ENCODE measurements around the gene SELENOT. TPM values are rescaled to one million over a fixed set of nuclear protein-coding genes. Genes with fewer than 3 reads are reported as not detected.

SELENOT gene, protein sequence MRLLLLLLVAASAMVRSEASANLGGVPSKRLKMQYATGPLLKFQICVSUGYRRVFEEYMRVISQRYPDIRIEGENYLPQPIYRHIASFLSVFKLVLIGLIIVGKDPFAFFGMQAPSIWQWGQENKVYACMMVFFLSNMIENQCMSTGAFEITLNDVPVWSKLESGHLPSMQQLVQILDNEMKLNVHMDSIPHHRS
- total RNA-seq (100 to 1,000 TPM in 1 of 5 experiments, 10 to 100 TPM in 4; 51.3 to 104 (median 78.1) TPM), polyA plus RNA-seq (100 to 1,000 TPM; 174 to 179 TPM), total RNA-seq (43.6 reads per million, percentile 68 among the genes with 10 or more reads in this experiment)

DNA sequence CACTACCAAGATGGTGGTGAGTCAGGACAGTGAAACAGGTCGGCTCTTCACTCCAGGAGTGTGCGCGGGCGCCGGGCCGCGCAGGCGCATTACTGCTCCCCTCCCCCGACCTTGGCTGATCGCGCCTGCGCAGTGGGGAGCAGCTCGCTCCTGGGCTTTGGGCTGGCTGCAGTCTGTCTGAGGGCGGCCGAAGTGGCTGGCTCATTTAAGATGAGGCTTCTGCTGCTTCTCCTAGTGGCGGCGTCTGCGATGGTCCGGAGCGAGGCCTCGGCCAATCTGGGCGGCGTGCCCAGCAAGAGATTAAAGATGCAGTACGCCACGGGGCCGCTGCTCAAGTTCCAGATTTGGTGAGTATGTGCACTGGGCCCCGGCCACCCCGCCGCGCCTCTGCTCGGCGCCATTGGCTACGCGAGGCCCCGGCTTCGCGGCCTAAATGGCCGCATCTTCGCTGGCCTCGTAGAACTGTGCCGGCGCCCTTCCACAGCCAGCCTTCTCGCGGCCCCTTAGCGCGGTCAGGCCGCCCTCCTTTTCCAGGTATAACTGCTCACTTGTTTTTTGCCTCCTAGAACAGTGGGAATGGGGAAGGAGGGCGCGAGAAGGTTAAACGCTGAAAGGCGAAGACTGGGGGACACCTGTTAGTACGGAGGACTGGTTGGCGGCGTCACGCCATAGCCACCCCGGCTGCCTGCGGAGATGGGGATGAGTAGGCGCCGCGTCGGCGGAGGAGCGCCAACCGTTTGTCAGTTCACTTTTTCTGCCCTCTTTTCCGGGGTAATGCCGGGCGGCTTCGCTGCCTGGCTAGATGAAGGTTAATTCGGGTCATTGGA lies at the start of gene SELENOT:
SELENOT (plus strand) TSS at position 169 of the 827 bp plus-strand sequence; CDS start at position 211, 42 bp downstream.
- Mint-ChIP-seq H3K4me1 (peaks cover 43 to 78% (median 70%) of the 10 kb centered on the region in 7 donors), H3K9me3 (peaks cover 0 to 6% (median 0%) of the 10 kb centered on the region in 11 donors), H3K27ac (peak within 1 kb of the TSS; percentile 97 to 100 (median 99)), H3K36me3 (peaks cover 11 to 35% (median 21%) of the 10 kb centered on the region in 5 donors), H3K4me3 (peak within 1 kb of the TSS; percentile 93 to 100 (median 98)), H3K27me3 (no peaks in the 10 kb centered on the region)
- Histone ChIP-seq H3K4me3 (ENCODE audit: low read length) (peak within 1 kb of the TSS; percentile 76), H3K36me3 (ENCODE audit: control insufficient read depth in 2 of 3, insufficient read depth in 3 of 3, low read length in 3 of 3) (no peaks in the 10 kb centered on the region), H3K9me3 (ENCODE audit: control insufficient read depth in 2 of 3, low read length in 3 of 3) (no peaks in the 10 kb centered on the region), H3K4me1 (ENCODE audit: control insufficient read depth in 2 of 2, insufficient read depth in 2 of 2, low read length in 2 of 2) (peaks cover 27 to 41% of the 10 kb centered on the region in 2 donors), H3K27me3 (ENCODE audit: control insufficient read depth in 2 of 2, insufficient read depth in 2 of 2, low read length in 2 of 2) (no peaks in the 10 kb centered on the region), H3K27ac (ENCODE audit: low read depth, low read length) (peak within 1 kb of the TSS; percentile 90)
- POLR2A ChIA-PET = interaction anchor here (0.6 to 3.1 kb wide), 23 partner anchors 8 to 851 kb away, joined by 3 to 53 read pairs (median 4); partner anchors contain the start of genes COMMD2, EIF2A, ERICH6 and SERP1
- DNase-seq = peak; percentile 91 to 97 (median 96)
- CTCF ChIA-PET = no interaction called here
- ATAC-seq = peak; percentile 89
- intact Hi-C loops (cut with micrococcal nuclease) = loop anchor here (1.0 to 5.0 kb wide), 15 partner anchors 12 to 1665 kb away; partner anchors contain the start of genes EIF2A (in 2 of the 2), ERICH6 (in 2 of the 2), GPR171 (in 2 of the 2) and SERP1 (in 2 of the 2)

DNA sequence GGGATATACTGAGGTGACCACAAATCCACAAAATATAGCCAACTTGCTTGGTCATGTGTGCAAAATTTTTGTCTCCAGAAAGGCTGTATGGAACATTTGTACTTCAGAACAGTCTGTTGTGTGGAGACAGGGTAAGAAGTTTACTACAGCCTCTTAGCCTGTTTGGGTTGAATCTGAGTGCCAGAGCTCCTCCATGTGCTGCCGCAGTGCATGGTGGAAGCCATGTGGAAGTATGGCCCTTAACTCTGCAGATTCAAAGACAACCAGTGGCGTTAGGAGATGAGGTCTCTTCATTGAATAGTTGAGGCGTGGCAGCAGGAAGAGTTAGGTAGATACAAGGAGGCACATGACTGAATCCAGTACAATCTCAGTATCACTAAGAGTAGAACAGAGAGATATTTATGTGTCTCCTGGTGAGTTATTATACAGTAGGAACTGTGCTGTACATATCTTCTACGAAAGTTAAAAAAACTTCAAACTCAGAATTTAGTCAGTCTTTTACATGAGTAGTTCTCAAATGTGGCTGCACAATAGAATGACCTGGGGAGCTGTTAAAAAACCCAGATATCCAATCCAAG lies 47.2 kb upstream of the SELENOT start:
- H3K27ac Mint-ChIP-seq = peak overlapping the region in 3 of 9 donors; percentile 26 to 43 (median 42)

DNA sequence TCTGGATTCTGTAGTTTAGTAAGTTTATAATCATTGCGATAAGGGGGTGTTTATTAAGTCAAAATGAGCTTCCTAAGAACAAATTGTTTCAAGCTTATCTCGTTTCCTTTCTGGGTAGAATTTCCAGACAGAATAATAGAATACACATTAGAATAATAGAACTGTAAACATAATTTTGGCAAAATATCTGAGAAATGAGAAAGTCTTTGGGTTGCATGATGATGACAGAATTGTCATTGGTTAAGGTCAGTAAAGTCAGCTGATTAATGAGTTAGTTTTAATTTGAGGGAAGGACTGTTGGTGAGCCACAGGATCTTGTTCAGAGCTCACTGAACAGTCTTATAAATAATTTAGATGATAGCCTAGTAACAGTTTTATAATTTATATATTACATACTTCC lies 46.3 kb upstream of the SELENOT start:
- Mint-ChIP-seq H3K27ac (peak overlapping the region in 5 of 9 donors; percentile 3 to 47 (median 13)), H3K27me3 (no peaks in the 10 kb centered on the region), H3K4me1 (peaks cover 5 to 47% (median 38%) of the 10 kb centered on the region in 7 donors), H3K9me3 (no peaks in the 10 kb centered on the region), H3K4me3 (peak overlapping the region in 1 of 10 donors; percentile 2), H3K36me3 (peaks cover 0 to 42% (median 35%) of the 10 kb centered on the region in 5 donors)
- ChIA-PET CTCF (interaction anchor here (0.7 to 1.0 kb wide), 2 partner anchors 17 to 587 kb away, joined by 3 to 4 read pairs; no protein-coding TSS in a partner anchor), POLR2A (interaction anchor here (2.5 kb wide), 1 partner anchor 10 kb away, joined by 10 read pairs; the partner anchor contains the start of genes EIF2A and SERP1)
- ATAC-seq (no peak), DNase-seq (no peak)
- Histone ChIP-seq H3K9me3 (ENCODE audit: control insufficient read depth in 2 of 3, low read length in 3 of 3) (no peaks in the 10 kb centered on the region), H3K27me3 (ENCODE audit: control insufficient read depth in 2 of 2, insufficient read depth in 2 of 2, low read length in 2 of 2) (no peaks in the 10 kb centered on the region), H3K4me1 (ENCODE audit: control insufficient read depth in 2 of 2, insufficient read depth in 2 of 2, low read length in 2 of 2) (no peaks in the 10 kb centered on the region), H3K27ac (ENCODE audit: low read depth, low read length) (no peak overlapping the region), H3K4me3 (ENCODE audit: low read length) (no peak overlapping the region), H3K36me3 (ENCODE audit: control insufficient read depth in 2 of 3, insufficient read depth in 3 of 3, low read length in 3 of 3) (peaks cover 3 to 43% (median 24%) of the 10 kb centered on the region in 3 experiments)
- intact Hi-C loops (cut with micrococcal nuclease) = no loop called here

More for the DNA sequence above, 47.2 kb upstream of the SELENOT start:
- Histone ChIP-seq H3K4me1 (ENCODE audit: control insufficient read depth in 2 of 2, insufficient read depth in 2 of 2, low read length in 2 of 2) (no peaks in the 10 kb centered on the region), H3K36me3 (ENCODE audit: control insufficient read depth in 2 of 3, insufficient read depth in 3 of 3, low read length in 3 of 3) (peaks cover 3 to 43% (median 24%) of the 10 kb centered on the region in 3 experiments), H3K9me3 (ENCODE audit: control insufficient read depth in 2 of 3, low read length in 3 of 3) (no peaks in the 10 kb centered on the region), H3K27me3 (ENCODE audit: control insufficient read depth in 2 of 2, insufficient read depth in 2 of 2, low read length in 2 of 2) (no peaks in the 10 kb centered on the region), H3K27ac (ENCODE audit: low read depth, low read length) (no peak overlapping the region), H3K4me3 (ENCODE audit: low read length) (no peak overlapping the region)
- no peaks in the 10 kb centered on the region for H3K9me3 Mint-ChIP-seq
- CTCF ChIA-PET = no interaction called here
- intact Hi-C loops (cut with micrococcal nuclease) = no loop called here
- no peaks in the 10 kb centered on the region for H3K27me3 Mint-ChIP-seq
- POLR2A ChIA-PET = interaction anchor here (0.6 to 2.5 kb wide), 2 partner anchors 9 to 145 kb away, joined by 3 to 10 read pairs; partner anchors contain the start of genes EIF2A and SERP1
- H3K4me1 Mint-ChIP-seq = peaks cover 8 to 51% (median 41%) of the 10 kb centered on the region in 7 donors
- no peak for ATAC-seq
- peak overlapping the region in 2 of 10 donors; percentile 9 to 16 for H3K4me3 Mint-ChIP-seq
- peaks cover 0 to 44% (median 35%) of the 10 kb centered on the region in 5 donors for H3K36me3 Mint-ChIP-seq
- DNase-seq = no peak

DNA sequence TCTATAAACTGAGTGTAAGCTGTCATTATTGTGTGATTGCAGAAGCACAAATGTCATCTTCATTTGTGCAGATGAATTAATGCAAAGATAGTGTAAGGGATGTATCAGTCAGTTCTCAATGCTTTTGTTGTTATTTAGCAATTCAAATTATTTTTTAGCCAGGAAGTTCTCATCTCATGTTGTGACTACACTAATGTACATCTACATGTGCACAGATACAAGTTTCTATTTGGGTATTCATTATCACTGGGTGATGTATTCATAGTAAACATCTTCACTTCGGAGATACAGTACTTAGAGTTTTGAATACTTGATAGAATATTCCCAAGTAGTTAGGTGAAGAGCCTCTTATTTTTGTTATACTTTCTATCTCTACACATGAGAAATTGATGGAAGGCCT lies 45.4 kb upstream of the SELENOT start:
- Mint-ChIP-seq H3K27ac (peak overlapping the region in 2 of 9 donors; percentile 9 to 38), H3K4me1 (peaks cover 4 to 47% (median 33%) of the 10 kb centered on the region in 7 donors), H3K9me3 (no peaks in the 10 kb centered on the region), H3K36me3 (peaks cover 0 to 41% (median 31%) of the 10 kb centered on the region in 5 donors), H3K4me3 (no peak overlapping the region), H3K27me3 (no peaks in the 10 kb centered on the region)
- Histone ChIP-seq H3K27ac (ENCODE audit: low read depth, low read length) (no peak overlapping the region), H3K4me1 (ENCODE audit: control insufficient read depth in 2 of 2, insufficient read depth in 2 of 2, low read length in 2 of 2) (no peaks in the 10 kb centered on the region), H3K36me3 (ENCODE audit: control insufficient read depth in 2 of 3, insufficient read depth in 3 of 3, low read length in 3 of 3) (peaks cover 3 to 34% (median 24%) of the 10 kb centered on the region in 3 experiments), H3K9me3 (ENCODE audit: control insufficient read depth in 2 of 3, low read length in 3 of 3) (no peaks in the 10 kb centered on the region), H3K27me3 (ENCODE audit: control insufficient read depth in 2 of 2, insufficient read depth in 2 of 2, low read length in 2 of 2) (no peaks in the 10 kb centered on the region), H3K4me3 (ENCODE audit: low read length) (no peak overlapping the region)
- no peak for DNase-seq
- intact Hi-C loops (cut with micrococcal nuclease) = no loop called here
- POLR2A ChIA-PET = interaction anchor here (0.7 to 2.5 kb wide), 2 partner anchors 11 to 596 kb away, joined by 4 to 10 read pairs; partner anchors contain the start of genes EIF2A and SERP1
- CTCF ChIA-PET = interaction anchor here (1.0 kb wide), 1 partner anchor 16 kb away, joined by 4 read pairs; no protein-coding TSS in a partner anchor
- ATAC-seq = no peak

DNA sequence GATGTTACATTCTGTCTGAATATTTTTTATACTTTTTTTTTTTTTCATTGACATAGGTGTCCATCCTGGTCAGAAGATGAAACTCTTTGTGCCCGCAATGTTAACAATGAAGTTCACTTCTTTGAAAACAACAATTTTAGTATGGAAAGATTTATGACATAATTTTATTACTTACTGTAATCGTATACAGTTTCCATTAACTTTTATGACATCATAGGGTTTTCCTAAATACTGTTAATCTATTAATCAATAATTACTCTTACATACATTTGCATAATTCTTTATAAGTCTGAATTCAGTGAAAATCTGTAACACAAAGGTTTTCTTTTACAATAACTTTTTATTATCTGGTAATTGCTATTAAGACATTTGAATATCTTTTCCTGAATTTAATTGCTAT lies 38.9 kb upstream of the SELENOT start:
- H3K9me3 ChIP-seq (ENCODE audit: control insufficient read depth in 2 of 3, low read length in 3 of 3) = no peaks in the 10 kb centered on the region
- DNase-seq (no peak), ATAC-seq (no peak)
- no peaks in the 10 kb centered on the region for H3K4me1 ChIP-seq (ENCODE audit: control insufficient read depth in 2 of 2, insufficient read depth in 2 of 2, low read length in 2 of 2)
- POLR2A ChIA-PET = no interaction called here
- no peaks in the 10 kb centered on the region for H3K27me3 ChIP-seq (ENCODE audit: control insufficient read depth in 2 of 2, insufficient read depth in 2 of 2, low read length in 2 of 2)
- Mint-ChIP-seq H3K27me3 (no peaks in the 10 kb centered on the region), H3K4me3 (no peak overlapping the region), H3K27ac (no peak overlapping the region), H3K4me1 (peaks cover 0 to 7% (median under 1%) of the 10 kb centered on the region in 7 donors), H3K36me3 (peaks cover 6 to 27% (median 16%) of the 10 kb centered on the region in 5 donors), H3K9me3 (no peaks in the 10 kb centered on the region)
- peaks cover 7 to 45% (median 30%) of the 10 kb centered on the region in 3 experiments for H3K36me3 ChIP-seq (ENCODE audit: control insufficient read depth in 2 of 3, insufficient read depth in 3 of 3, low read length in 3 of 3)
- no peak overlapping the region for H3K4me3 ChIP-seq (ENCODE audit: low read length)
- intact Hi-C loops (cut with micrococcal nuclease) = no loop called here
- H3K27ac ChIP-seq (ENCODE audit: low read depth, low read length) = no peak overlapping the region
- CTCF ChIA-PET = no interaction called here

DNA sequence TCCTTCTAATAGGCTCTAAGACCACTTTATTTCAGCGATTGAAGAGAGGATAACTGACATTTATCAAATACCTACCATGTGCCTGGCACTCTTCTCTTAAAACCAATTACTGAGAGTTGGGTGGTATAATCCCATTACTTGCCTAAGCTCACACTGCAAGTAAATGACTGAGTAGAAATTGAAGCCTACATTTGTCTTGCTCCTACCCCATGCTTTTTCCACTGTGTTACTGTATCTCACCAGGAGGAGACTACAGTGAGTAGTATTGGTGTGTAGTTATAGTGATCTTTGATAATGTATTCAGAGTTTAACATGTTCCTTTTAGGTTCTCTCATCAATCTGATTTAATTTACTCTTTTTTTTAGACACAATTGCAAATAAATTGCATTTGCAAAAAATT lies 35.8 kb upstream of the SELENOT start:
- no peaks in the 10 kb centered on the region for H3K27me3 Mint-ChIP-seq
- Histone ChIP-seq H3K4me1 (ENCODE audit: control insufficient read depth in 2 of 2, insufficient read depth in 2 of 2, low read length in 2 of 2) (no peaks in the 10 kb centered on the region), H3K27ac (ENCODE audit: low read depth, low read length) (no peak overlapping the region), H3K27me3 (ENCODE audit: control insufficient read depth in 2 of 2, insufficient read depth in 2 of 2, low read length in 2 of 2) (no peaks in the 10 kb centered on the region), H3K4me3 (ENCODE audit: low read length) (no peak overlapping the region), H3K9me3 (ENCODE audit: control insufficient read depth in 2 of 3, low read length in 3 of 3) (no peaks in the 10 kb centered on the region), H3K36me3 (ENCODE audit: control insufficient read depth in 2 of 3, insufficient read depth in 3 of 3, low read length in 3 of 3) (peaks cover 17 to 58% (median 38%) of the 10 kb centered on the region in 3 experiments)
- intact Hi-C loops (cut with micrococcal nuclease) = no loop called here
- POLR2A ChIA-PET = no interaction called here
- CTCF ChIA-PET = interaction anchor here (1.4 kb wide), 1 partner anchor 10 kb away, joined by 3 read pairs; no protein-coding TSS in a partner anchor
- H3K27ac Mint-ChIP-seq = peak overlapping the region in 2 of 9 donors; percentile 5 to 26
- DNase-seq (no peak), ATAC-seq (no peak)
- no peak overlapping the region for H3K4me3 Mint-ChIP-seq
- H3K9me3 Mint-ChIP-seq = no peaks in the 10 kb centered on the region
- peaks cover 0 to 4% (median 0%) of the 10 kb centered on the region in 7 donors for H3K4me1 Mint-ChIP-seq
- H3K36me3 Mint-ChIP-seq = peaks cover 9 to 38% (median 15%) of the 10 kb centered on the region in 5 donors
